Activated CD8-positive, alpha-beta memory T cell treated with anti-CD3 and anti-CD28 coated beads, Interleukin-2, amount 50 U/mL, for 4 hours (primary cell): Measurements from ENCODE around the gene BICC1.

Source experiments
- DNase-seq: peaks from one replicate; pipeline ENCODE4 v3.0.0-alpha.2; 2020

Gene BICC1

GRCh38 chr10:58512491-58513187 is at the start of gene BICC1:
Gene BICC1 (plus strand): TSS chr10:58512872. CDS start chr10:58513144, 272 bp downstream.
- DNase-seq = peak; percentile 13

DNA sequence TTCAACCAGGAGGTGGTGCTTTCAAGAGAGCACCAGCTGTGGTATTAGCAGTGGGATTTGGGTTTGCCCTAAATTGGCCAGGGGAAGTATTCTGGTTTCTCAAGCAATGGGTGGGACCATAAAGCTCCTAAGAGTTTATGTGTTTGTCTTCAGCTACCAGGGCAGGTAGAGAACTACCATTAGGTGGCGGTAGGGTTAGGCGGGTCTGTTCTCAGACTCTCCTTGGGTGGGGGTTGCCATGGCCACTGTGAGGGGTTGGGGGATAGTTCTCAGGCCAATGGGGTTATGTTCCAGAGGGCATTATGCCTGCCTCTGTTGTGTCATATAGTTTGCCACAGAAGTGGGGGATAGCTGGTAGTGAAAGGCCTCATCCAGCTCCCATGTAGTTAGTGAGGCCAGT is 47.7 kb upstream of the BICC1 start:
- no peak for DNase-seq

- no peak for DNase-seq
These were observed 47.0 kb upstream of the BICC1 start for GRCh38 chr10:58465629-58466028.

DNA sequence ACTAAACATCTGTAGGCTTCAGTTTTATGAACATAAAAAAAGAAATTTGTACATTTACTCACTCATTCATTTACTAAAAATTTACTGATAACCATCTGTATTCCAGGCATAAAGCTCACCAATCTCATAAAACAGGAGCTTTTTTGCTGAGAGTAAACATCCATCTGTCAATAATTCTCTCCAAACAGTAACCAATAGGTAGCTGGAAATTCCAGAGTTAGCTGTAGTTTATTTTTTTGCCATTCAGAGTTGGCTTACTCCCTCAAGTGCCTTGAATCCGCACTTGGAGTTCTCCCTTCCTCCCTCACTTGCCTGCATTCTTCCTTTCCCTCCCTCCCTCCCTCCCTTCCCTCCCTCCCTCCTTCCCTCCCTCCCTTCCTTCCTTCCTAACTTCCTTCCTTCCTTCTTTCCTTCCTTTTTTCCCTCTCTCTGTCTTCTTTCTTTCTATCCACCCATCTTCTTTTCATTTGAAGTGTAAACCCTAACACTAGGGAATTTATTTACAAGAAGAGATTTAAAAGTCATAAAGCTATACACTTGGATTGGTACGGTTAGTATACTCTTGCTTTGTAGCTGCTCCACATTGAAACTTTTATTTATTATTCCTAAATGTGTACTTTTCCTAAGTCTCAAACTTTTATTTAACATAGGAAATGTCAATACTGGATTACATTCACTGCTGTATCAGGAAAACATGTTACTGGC is 44.6 kb upstream of the BICC1 start:
- DNase-seq = no peak

DNA sequence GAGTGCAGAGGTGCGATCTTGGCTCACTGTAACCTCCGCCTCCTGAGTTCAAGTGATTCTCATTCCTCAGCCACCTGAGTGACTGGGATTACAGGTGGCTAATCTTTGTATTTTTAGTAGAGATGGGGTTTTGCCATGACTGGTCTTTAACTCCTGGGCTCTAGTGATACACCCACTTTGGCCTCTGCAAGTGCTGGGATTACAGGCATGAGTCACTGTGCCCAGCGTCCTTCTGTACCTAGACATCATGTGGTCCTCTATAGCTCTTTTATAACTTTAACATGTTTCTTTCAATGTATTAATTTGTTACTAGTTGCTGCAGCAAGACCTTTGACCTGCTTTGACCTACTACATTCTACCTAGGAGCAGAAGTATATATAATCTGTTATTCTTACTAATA is 38.7 kb upstream of the BICC1 start:
- no peak for DNase-seq

DNA sequence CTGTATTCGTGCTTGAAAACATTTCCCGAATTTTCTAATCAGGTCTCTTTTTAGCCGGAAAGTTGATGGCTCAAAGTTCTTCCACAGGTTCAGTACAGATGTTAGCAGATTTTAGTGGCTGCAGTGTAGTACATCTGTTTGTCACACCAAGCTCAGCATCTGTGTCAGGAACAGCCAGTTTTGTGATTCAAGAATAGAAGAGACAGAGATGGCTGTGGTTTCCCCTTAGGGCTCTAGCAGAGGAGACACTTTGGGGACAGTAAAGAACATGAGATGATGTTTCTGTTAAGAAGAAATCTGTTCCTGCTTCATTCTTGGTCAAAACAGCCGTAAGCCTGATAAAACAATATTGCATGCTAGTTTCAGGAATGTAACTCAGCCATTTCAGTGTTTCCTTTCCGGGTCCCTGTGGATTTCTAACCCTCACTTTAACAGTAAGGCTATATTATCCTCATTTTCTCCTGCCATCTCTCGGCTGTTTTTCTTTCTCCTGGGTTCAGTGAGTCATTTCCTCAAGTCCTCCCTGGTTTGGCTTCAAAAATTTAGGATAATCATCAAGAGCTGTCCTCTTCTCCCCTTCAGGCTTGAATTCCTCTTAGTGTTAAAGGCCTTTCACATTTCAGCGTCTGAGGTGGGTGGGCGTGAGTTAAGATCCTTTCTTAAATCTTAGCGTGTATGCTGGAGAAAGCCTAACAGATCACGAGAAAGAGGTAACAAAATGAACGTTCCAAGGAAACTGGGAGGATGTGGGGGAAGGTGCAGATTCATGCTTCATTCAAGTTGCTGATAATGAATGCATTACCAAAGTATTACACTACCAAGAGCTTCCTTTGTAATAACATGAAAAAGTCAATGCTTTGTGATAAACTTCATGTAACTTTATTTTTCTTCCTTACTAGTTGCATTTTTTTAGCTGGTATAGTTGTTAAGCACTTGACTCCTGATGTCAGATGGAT is 37.1 kb upstream of the BICC1 start:
- no peak for DNase-seq

GRCh38 chr10:58477122-58477521 is 35.5 kb upstream of the BICC1 start:
- no peak for DNase-seq

- no peak for DNase-seq
These were observed 34.8 kb upstream of the BICC1 start for GRCh38 chr10:58477902-58478301.

- no peak for DNase-seq
These were observed 33.6 kb upstream of the BICC1 start for GRCh38 chr10:58479045-58479444.

GRCh38 chr10:58480321-58480720 is 32.4 kb upstream of the BICC1 start:
- DNase-seq = no peak

GRCh38 chr10:58481569-58482109 is 31.0 kb upstream of the BICC1 start:
- no peak for DNase-seq

DNA sequence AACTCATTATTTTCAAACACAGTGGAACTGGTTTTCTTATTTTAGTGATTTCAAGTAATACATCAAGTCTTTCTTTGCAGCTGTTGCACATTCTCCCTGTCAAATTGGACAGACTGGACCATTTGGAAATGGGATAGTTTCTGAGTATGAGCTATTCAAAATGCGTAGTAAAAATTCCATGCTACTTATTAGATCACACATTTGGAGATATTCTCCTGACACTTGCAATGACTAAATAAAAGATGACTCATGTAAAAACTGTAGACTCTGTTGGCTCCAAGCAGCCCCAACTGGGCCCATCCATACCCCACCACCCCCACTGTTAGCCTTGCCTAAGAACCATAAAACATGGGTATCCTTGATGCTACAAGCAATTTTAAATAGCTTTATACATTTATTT is 25.9 kb upstream of the BICC1 start:
- DNase-seq = no peak

GRCh38 chr10:58488921-58489320 is 23.8 kb upstream of the BICC1 start:
- DNase-seq = no peak

DNA sequence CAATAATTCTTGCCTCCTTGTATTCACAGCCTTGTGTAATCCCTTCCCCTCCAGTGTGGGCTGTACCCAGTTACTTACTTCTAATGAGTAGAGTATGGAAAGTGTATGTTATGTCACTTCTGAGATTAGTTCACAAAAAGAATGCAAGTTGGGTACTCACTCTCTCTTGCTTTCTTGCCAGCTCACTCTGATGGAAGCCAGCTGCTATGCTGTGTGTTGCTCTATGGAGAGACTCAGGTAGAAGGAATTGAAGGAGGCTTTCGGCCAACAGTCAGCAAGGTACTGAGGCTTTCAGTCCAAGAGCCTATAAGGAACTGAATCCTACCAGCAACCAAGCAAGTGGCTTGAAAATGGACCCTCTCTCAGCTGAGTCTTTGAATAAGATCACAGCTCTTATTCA is 9.7 kb upstream of the BICC1 start:
- no peak for DNase-seq

GRCh38 chr10:58508316-58508715 is 4.4 kb upstream of the BICC1 start:
- no peak for DNase-seq

GRCh38 chr10:58511765-58512490 is 744 bp upstream of the BICC1 start:
- DNase-seq = no peak

DNA sequence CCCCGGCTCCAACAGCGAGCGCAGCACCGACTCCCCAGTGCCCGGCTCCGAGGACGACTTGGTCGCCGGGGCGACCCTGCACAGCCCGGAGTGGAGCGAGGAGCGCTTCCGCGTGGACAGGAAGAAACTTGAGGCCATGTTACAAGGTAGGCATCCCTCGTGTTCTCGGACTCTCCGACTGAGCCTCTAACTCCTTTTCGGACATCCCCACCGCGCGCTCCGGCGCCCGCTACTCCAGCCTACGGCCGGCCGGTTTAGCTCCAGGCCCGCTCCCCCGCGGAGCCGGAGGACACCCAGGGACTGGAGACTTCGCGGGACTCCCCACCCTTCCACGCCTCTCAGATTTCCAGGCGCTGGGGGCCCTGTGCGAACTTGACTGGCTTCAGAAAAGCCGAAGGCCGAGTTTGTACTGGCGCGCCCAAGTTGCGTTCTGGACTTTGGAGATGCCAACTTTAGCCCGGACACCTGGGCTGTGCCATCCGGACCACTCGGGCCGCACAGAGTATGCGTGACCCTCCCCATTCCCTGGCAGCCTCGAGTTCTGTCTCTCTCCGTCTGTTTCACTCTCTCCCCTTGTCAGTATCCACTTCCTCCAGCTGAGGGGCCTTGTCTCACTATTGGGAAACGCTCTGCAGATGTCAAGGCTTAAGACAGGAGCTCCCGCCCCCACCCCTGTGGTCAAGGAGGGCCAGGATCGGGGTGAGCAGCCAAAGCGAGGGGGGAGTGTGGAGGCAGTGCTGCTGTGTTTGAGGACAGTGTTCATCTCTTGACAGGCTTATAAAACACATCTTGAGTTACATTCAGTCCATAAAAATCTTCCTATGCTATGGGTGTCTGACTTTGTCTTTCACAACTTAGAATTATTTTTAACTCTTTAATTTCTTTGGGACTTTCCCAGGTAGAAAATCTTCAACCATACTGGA is 777 bp downstream of the BICC1 start:
- no peak for DNase-seq

DNA sequence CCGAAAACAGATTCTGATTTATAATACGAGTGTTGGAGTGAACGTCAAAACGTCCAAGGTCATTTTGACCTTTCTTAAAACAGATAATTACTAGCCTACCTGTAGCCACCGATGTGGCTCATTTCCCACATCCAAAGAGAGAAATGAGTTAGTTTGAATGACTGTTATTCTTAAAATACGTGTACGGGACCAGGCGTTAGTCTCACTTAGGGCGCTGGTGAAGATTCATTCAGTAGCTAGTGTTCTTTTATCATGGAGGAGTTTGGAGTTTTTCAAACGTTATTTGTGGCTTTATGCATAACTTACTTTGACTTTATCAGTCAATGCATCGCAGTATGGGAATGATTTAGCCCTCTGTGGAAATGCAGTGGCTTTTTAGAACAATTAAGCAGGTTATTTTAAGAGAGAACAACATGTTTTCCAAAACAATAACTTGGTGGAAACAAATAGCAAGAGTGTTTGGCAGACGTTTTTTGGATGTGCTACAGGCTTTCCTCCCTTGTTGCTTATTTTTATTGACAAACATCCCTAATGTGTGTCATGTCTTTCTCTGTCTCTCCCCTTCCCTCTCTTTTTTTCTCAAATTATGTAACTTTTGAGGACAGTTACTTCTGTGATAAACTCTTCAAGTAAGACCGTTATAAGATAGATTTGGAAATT is 1.6 kb downstream of the BICC1 start:
- no peak for DNase-seq

DNA sequence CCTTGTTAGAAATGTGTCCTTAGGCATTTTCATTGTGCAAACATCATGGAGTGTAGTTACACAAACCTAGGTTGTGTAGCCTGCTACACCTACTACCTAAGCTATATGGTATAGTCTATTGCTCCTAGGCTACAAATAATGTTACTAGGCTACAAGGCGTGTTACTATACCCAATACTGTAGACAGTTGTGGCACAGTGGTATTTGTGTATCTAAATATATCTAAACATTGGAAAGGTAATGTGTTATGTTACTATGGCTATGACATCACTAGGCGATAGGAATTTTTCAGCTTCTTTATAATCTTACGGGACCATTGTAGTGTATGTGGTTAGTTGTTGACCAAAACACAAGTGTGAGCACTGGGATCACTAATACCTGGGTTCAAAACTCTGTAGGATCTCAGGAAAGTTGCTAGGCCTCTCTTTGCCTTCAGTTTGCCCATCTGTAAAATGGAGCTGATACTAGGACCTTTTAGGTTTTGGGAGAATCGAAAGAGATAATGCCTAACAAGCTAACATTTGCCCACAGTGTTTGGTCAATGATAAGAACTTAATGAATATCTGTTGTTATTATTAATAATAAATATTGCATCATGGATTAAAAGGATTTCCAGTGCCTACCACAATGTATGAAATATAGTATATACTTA is 2.7 kb downstream of the BICC1 start:
- no peak for DNase-seq

DNA sequence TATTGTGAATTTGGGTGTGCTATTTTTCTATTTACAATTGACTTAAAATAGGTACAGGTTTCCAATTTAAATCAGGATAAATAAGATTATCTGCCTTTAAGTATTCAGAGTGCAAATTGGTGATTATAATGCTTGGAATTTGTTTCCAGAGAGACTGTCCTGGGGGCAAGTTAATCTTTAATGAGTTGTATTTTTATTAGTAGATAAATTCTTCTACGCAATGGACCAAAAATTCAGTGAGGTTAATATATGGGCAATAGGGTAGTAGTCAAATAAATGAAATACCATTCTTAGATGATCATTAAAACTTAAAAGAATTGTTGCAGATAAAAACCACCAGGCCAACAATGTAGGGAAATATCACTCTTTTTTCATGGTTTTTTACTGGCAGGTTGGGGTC is 3.4 kb downstream of the BICC1 start:
- DNase-seq = no peak
